Stomach smooth muscle (tissue), 2 donors: ENCODE results near the gene C1orf21.

ENCODE experiments used
- H3K27ac ChIP-seq: one replicate; pipeline ENCODE4 v1.7.0; 2013; ENCODE audit warnings: mild to moderate bottlenecking, low read length, inconsistent platforms
- H3K27me3 ChIP-seq, 2 donors: one replicate each; pipeline ENCODE4 v1.7.0; 2013; ENCODE audit warnings: low read length in 2 of 2; ENCODE audit not compliant: insufficient read depth in 2 of 2, control insufficient read depth in 1 of 2
- H3K36me3 ChIP-seq, 2 donors: one replicate each; pipeline ENCODE4 v1.7.0; 2013; ENCODE audit warnings: low read length in 2 of 2; ENCODE audit not compliant: control insufficient read depth in 2 of 2, insufficient read depth in 2 of 2
- H3K4me1 ChIP-seq: one replicate; pipeline ENCODE4 v1.7.0; 2013; ENCODE audit warnings: low read length; ENCODE audit not compliant: control insufficient read depth, insufficient read depth
- H3K4me3 ChIP-seq, 2 donors: one replicate each; pipeline ENCODE4 v1.7.0; 2013; ENCODE audit warnings: low read length in 2 of 2
- H3K9ac ChIP-seq, 2 donors: one replicate each; pipeline ENCODE4 v1.7.0; 2013; ENCODE audit warnings: low read length in 2 of 2, mild to moderate bottlenecking in 1 of 2
- H3K9me3 ChIP-seq, 2 donors: one replicate each; pipeline ENCODE4 v1.7.0; 2013; ENCODE audit warnings: low read length in 2 of 2; ENCODE audit not compliant: control insufficient read depth in 2 of 2
- donor health status: healthy.
- donor health status: Pancreatic carcinoma.

Gene C1orf21

DNA sequence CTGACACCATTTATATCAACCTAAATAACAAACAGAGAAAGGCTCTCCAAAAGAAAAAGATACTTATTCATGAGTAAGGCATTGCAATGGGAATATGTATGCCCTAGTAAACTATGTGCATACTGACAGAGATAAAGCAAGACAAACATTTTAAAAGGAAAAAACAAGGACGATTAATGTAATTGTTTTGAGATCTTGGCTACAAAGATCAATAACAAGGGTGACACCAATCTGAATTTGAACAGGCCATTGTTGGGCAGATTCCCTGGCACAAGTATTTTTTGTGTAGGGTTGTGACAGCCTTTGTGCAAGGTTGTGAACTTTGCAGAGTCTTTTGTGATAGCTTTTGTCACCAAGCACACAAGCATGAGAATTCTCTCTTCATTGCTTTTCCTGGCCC is 282.6 kb downstream of the C1orf21 start:
- Histone ChIP-seq H3K27ac (no peak overlapping the region), H3K4me1 (peaks cover 2% of the 10 kb centered on the region)

DNA sequence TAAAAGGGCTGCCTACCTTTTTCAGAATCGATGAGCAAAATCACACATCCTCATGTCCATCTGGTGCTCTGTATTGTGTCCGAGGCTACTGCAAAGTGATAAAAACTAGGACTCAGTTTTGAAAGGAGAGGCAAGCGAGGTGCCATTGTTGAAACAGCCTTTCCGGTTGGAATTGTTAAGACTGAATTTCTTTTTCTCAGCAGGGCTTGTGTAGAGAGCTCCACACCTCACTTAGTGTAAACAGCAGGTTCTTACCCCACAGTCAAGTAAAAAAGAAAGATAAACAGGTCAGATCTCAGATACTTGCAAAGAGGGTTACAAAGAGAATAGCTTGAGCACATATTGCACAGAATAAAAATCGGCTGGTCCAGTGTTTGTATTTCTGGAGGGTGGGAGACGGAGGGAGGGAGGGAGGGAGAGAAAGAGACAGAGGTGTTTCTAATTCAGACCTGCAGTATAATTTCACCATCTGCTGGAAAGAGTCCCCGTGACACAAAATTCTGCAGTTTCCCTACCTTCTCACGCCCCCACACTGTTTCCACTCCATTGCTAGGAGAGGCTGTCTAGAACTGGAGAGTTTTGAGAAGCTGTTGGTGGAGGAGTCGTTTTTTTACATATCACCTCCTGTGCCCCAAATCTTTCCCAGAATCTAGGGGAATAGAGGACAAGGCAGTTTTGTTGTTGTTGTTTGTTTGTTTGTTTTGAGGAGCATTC is 285.3 kb downstream of the C1orf21 start:
- Histone ChIP-seq H3K27me3 (no peaks in the 10 kb centered on the region), H3K9ac (no peak overlapping the region), H3K4me1 (no peaks in the 10 kb centered on the region), H3K27ac (no peak overlapping the region), H3K36me3 (no peaks in the 10 kb centered on the region), H3K4me3 (no peak overlapping the region), H3K9me3 (no peaks in the 10 kb centered on the region)

More for the DNA sequence above, 282.6 kb downstream of the C1orf21 start:
- Histone ChIP-seq H3K9me3 (no peaks in the 10 kb centered on the region), H3K4me3 (no peak overlapping the region), H3K27me3 (no peaks in the 10 kb centered on the region), H3K36me3 (no peaks in the 10 kb centered on the region), H3K9ac (no peak overlapping the region)

DNA sequence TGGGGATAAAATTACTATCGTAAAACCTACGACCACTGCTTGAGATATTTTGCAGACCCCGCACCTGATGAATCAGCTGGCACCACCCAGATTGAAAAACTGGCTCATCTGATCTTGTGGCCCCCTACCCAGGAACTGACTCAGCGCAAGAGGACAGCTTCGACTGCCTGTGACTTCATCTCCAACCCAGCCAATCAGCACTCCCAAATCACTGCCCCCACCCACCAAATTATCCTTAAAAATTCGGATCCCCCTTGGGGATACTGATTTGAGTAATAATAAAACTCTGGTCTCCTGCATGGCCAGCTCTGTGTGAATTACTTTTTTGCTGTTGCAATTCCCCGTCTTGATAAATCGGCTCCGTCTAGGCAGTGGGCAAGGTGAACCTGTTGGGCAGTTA is 286.5 kb downstream of the C1orf21 start:
- H3K27ac ChIP-seq = no peak overlapping the region
- no peaks in the 10 kb centered on the region for H3K4me1 ChIP-seq
- H3K4me3 ChIP-seq = no peak overlapping the region
- no peaks in the 10 kb centered on the region for H3K9me3 ChIP-seq
- H3K9ac ChIP-seq = no peak overlapping the region
- no peaks in the 10 kb centered on the region for H3K36me3 ChIP-seq
- H3K27me3 ChIP-seq = no peaks in the 10 kb centered on the region

DNA sequence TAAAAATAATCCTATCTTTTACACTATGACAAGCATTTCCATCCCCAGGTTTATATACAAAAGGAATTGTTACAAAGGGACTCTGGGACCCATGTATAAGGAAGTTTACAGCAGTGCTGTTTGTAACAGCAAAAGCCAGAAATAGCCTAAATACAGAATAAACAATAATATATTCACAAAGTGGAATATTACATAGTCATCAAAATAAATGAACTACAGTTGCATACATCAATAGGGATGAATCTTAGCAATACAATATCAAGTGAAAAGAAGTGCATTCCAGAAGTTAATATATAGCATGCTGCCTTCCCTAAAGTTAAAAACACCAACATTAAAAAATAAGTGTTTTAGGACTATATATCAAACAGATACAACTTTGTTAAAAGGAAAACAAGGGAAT is 290.5 kb downstream of the C1orf21 start:
- Histone ChIP-seq H3K9ac (no peak overlapping the region), H3K9me3 (peaks cover 0 to 2% of the 10 kb centered on the region in 2 donors), H3K36me3 (no peaks in the 10 kb centered on the region), H3K27me3 (no peaks in the 10 kb centered on the region), H3K4me1 (no peaks in the 10 kb centered on the region), H3K4me3 (no peak overlapping the region), H3K27ac (no peak overlapping the region)
